Measurements from ENCODE around the gene SOWAHB. TPM values are rescaled to one million over a fixed set of nuclear protein-coding genes. Genes with fewer than 3 reads are reported as not detected.

SOWAHB gene
- total and polyA plus RNA-seq, 2 donors from 2014 or later, result 3.3 to 5.0 TPM

- no peak overlapping the region for H3K4me3 ChIP-seq (ENCODE audit: low read length in 3 of 3)
- no peak for FAIRE-seq
- no peaks in the 10 kb centered on the region for H3K9me3 ChIP-seq (ENCODE audit: control insufficient read depth in 2 of 3, insufficient read depth in 1 of 3, low read length in 3 of 3)
- DNase-seq, result no peak
- H3K36me3 ChIP-seq (ENCODE audit: control insufficient read depth in 2 of 3, insufficient read depth in 3 of 3, low read length in 3 of 3), result no peaks in the 10 kb centered on the region
- no peak overlapping the region for H3K9ac ChIP-seq (ENCODE audit: low read length in 3 of 3)
- H3K27ac ChIP-seq (ENCODE audit: low read depth in 2 of 2, low read length in 2 of 2), result no peak overlapping the region
- intact Hi-C loops (cut with DNase I), result no loop called here
- no peaks in the 10 kb centered on the region for H3K4me1 ChIP-seq (ENCODE audit: control insufficient read depth in 2 of 3, insufficient read depth in 2 of 3, low read depth in 1 of 3, low read length in 3 of 3)
- TF ChIP-seq CTCF (IDR thresholded peaks at IDR 0.05; ENCODE audit: borderline replicate concordance, extremely low read depth, insufficient read depth), result no peak
- H3K27me3 ChIP-seq (ENCODE audit: control insufficient read depth, insufficient read depth, low read length), result no peaks in the 10 kb centered on the region
These were observed 33.8 kb upstream of the SOWAHB start for GRCh38 chr4:76931576-76932276.

- H3K4me3 ChIP-seq (ENCODE audit: low read length in 3 of 3), result no peak overlapping the region
- no peaks in the 10 kb centered on the region for H3K4me1 ChIP-seq (ENCODE audit: control insufficient read depth in 2 of 3, insufficient read depth in 2 of 3, low read depth in 1 of 3, low read length in 3 of 3)
- no peak for DNase-seq
- H3K27ac ChIP-seq (ENCODE audit: low read depth in 2 of 2, low read length in 2 of 2), result no peak overlapping the region
- intact Hi-C loops (cut with DNase I), result no loop called here
- H3K9me3 ChIP-seq (ENCODE audit: control insufficient read depth in 2 of 3, insufficient read depth in 1 of 3, low read length in 3 of 3), result no peaks in the 10 kb centered on the region
- no peaks in the 10 kb centered on the region for H3K27me3 ChIP-seq (ENCODE audit: control insufficient read depth, insufficient read depth, low read length)
- no peaks in the 10 kb centered on the region for H3K36me3 ChIP-seq (ENCODE audit: control insufficient read depth in 2 of 3, insufficient read depth in 3 of 3, low read length in 3 of 3)
- TF ChIP-seq CTCF (IDR thresholded peaks at IDR 0.05; ENCODE audit: borderline replicate concordance, extremely low read depth, insufficient read depth), result no peak
- no peak overlapping the region for H3K9ac ChIP-seq (ENCODE audit: low read length in 3 of 3)
- no peak for FAIRE-seq
These were observed 33.1 kb upstream of the SOWAHB start for GRCh38 chr4:76931087-76931486.

- no peak overlapping the region for H3K27ac ChIP-seq (ENCODE audit: low read depth in 2 of 2, low read length in 2 of 2)
- no peak for FAIRE-seq
- no peak overlapping the region for H3K4me3 ChIP-seq (ENCODE audit: low read length in 3 of 3)
- no peaks in the 10 kb centered on the region for H3K27me3 ChIP-seq (ENCODE audit: control insufficient read depth, insufficient read depth, low read length)
- H3K9me3 ChIP-seq (ENCODE audit: control insufficient read depth in 2 of 3, insufficient read depth in 1 of 3, low read length in 3 of 3), result no peaks in the 10 kb centered on the region
- H3K4me1 ChIP-seq (ENCODE audit: control insufficient read depth in 2 of 3, insufficient read depth in 2 of 3, low read depth in 1 of 3, low read length in 3 of 3), result no peaks in the 10 kb centered on the region
- TF ChIP-seq CTCF (IDR thresholded peaks at IDR 0.05; ENCODE audit: borderline replicate concordance, extremely low read depth, insufficient read depth), result no peak
- H3K36me3 ChIP-seq (ENCODE audit: control insufficient read depth in 2 of 3, insufficient read depth in 3 of 3, low read length in 3 of 3), result no peaks in the 10 kb centered on the region
- H3K9ac ChIP-seq (ENCODE audit: low read length in 3 of 3), result no peak overlapping the region
- DNase-seq, result no peak
- intact Hi-C loops (cut with DNase I), result no loop called here
These were observed 32.7 kb upstream of the SOWAHB start for GRCh38 chr4:76930685-76931084.

- H3K4me1 ChIP-seq (ENCODE audit: control insufficient read depth in 2 of 3, insufficient read depth in 2 of 3, low read depth in 1 of 3, low read length in 3 of 3), result no peaks in the 10 kb centered on the region
- DNase-seq, result no peak
- TF ChIP-seq CTCF (IDR thresholded peaks at IDR 0.05; ENCODE audit: borderline replicate concordance, extremely low read depth, insufficient read depth), result no peak
- intact Hi-C loops (cut with DNase I), result no loop called here
- no peaks in the 10 kb centered on the region for H3K9me3 ChIP-seq (ENCODE audit: control insufficient read depth in 2 of 3, insufficient read depth in 1 of 3, low read length in 3 of 3)
- no peaks in the 10 kb centered on the region for H3K36me3 ChIP-seq (ENCODE audit: control insufficient read depth in 2 of 3, insufficient read depth in 3 of 3, low read length in 3 of 3)
- H3K27ac ChIP-seq (ENCODE audit: low read depth in 2 of 2, low read length in 2 of 2), result no peak overlapping the region
- H3K27me3 ChIP-seq (ENCODE audit: control insufficient read depth, insufficient read depth, low read length), result no peaks in the 10 kb centered on the region
- no peak overlapping the region for H3K9ac ChIP-seq (ENCODE audit: low read length in 3 of 3)
- no peak overlapping the region for H3K4me3 ChIP-seq (ENCODE audit: low read length in 3 of 3)
- FAIRE-seq, result no peak
These were observed 28.9 kb upstream of the SOWAHB start for GRCh38 chr4:76926841-76927240.

Measured in kidney (tissue), 14 donors.